ENCODE measurements around the gene CELSR1. TPM values are rescaled to one million over a fixed set of nuclear protein-coding genes. Genes with fewer than 3 reads are reported as not detected.

The CELSR1 gene
- total and polyA plus RNA-seq, 7 donors: 0.23 to 5.0 (median 0.82) TPM

DNA sequence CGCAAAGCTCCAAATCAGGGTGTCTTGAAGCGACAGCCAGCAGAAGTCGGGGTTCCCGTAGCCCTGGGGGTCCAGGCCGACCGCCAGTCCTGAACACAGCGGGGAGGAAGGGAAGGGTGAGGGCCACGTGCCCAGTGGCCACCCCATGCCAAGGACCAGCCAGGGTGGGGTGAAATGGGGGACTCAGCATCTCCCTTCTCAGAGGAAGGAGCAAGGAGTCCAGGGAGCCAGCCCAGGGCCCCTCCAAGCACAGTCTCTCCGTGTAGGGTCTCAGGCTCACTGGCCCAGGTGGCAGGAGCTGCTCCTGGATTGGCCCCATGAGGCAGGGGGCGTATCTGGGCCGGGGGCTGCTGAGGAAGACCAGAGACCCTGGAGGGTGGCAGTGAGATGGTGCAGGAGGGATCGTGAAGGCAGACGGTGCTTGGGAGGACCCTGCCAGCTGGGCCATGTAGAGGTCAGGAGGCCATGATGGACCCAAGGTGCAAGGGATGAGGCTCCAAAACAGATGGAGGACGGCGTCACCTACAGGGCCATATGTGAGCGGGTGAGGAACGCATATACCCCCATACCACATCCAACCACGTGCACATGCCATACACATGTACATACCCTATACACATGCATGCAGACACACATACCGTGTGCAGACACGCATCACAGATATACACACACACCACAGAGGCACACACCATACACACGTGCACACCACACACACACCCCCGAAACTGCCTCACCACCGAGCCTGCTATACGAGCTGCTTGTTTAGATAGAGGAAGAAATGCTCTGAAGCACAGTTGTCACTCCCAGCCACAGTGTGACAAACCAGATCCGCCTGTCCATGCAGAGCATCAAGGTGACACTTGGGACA, 167.5 kb downstream of the CELSR1 start:
- intact Hi-C loops (cut with DNase I): no loop called here
- Histone ChIP-seq H3K4me1 (no peaks in the 10 kb centered on the region), H3K9me3 (no peaks in the 10 kb centered on the region), H3K27me3 (peaks cover 4 to 19% (median 15%) of the 10 kb centered on the region in 3 donors), H3K36me3 (no peaks in the 10 kb centered on the region), H3K27ac (no peak overlapping the region), H3K4me3 (no peak overlapping the region)
- WGBS, 2 donors: 73 to 83% methylated on average over 25 of the region's 25 CpGs
- no peak for TF ChIP-seq POLR2AphosphoS5 (IDR thresholded peaks at IDR 0.05)
- no peak for TF ChIP-seq POLR2A (IDR thresholded peaks at IDR 0.05)
- TF ChIP-seq, protein P1, sequence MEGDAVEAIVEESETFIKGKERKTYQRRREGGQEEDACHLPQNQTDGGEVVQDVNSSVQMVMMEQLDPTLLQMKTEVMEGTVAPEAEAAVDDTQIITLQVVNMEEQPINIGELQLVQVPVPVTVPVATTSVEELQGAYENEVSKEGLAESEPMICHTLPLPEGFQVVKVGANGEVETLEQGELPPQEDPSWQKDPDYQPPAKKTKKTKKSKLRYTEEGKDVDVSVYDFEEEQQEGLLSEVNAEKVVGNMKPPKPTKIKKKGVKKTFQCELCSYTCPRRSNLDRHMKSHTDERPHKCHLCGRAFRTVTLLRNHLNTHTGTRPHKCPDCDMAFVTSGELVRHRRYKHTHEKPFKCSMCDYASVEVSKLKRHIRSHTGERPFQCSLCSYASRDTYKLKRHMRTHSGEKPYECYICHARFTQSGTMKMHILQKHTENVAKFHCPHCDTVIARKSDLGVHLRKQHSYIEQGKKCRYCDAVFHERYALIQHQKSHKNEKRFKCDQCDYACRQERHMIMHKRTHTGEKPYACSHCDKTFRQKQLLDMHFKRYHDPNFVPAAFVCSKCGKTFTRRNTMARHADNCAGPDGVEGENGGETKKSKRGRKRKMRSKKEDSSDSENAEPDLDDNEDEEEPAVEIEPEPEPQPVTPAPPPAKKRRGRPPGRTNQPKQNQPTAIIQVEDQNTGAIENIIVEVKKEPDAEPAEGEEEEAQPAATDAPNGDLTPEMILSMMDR (IDR thresholded peaks at IDR 0.05): no peak
- TF ChIP-seq EP300 (IDR thresholded peaks at IDR 0.05): no peak
- no peak for DNase-seq

GRCh38 chr22:46368871-46369715, 168.3 kb downstream of the CELSR1 start:
- intact Hi-C loops (cut with DNase I): no loop called here
- no peak overlapping the region for H3K27ac ChIP-seq
- TF ChIP-seq POLR2AphosphoS5 (IDR thresholded peaks at IDR 0.05) (no peak), EP300 (IDR thresholded peaks at IDR 0.05) (no peak), POLR2A (IDR thresholded peaks at IDR 0.05) (no peak)
- TF ChIP-seq, protein P1 (IDR thresholded peaks at IDR 0.05): no peak
- WGBS, 2 donors: 92 to 94% methylated on average over 31 of the region's 31 CpGs
- no peak for DNase-seq
- H3K4me1 ChIP-seq: no peaks in the 10 kb centered on the region
- H3K36me3 ChIP-seq: no peaks in the 10 kb centered on the region
- no peak overlapping the region for H3K4me3 ChIP-seq
- H3K27me3 ChIP-seq: peaks cover 4 to 28% (median 15%) of the 10 kb centered on the region in 3 donors
- H3K9me3 ChIP-seq: no peaks in the 10 kb centered on the region

GRCh38 chr22:46368422-46368821, 169.0 kb downstream of the CELSR1 start:
- H3K9me3 ChIP-seq: no peaks in the 10 kb centered on the region
- H3K4me1 ChIP-seq: no peaks in the 10 kb centered on the region
- intact Hi-C loops (cut with DNase I): no loop called here
- H3K4me3 ChIP-seq: no peak overlapping the region
- WGBS, 2 donors: 85 to 87% methylated on average over 12 of the region's 12 CpGs
- TF ChIP-seq, protein P1 (IDR thresholded peaks at IDR 0.05): no peak
- TF ChIP-seq POLR2AphosphoS5 (IDR thresholded peaks at IDR 0.05) (no peak), POLR2A (IDR thresholded peaks at IDR 0.05) (no peak), EP300 (IDR thresholded peaks at IDR 0.05) (no peak)
- no peaks in the 10 kb centered on the region for H3K36me3 ChIP-seq
- no peak for DNase-seq
- H3K27ac ChIP-seq: no peak overlapping the region
- H3K27me3 ChIP-seq: peaks cover 4 to 35% (median 15%) of the 10 kb centered on the region in 3 donors

DNA sequence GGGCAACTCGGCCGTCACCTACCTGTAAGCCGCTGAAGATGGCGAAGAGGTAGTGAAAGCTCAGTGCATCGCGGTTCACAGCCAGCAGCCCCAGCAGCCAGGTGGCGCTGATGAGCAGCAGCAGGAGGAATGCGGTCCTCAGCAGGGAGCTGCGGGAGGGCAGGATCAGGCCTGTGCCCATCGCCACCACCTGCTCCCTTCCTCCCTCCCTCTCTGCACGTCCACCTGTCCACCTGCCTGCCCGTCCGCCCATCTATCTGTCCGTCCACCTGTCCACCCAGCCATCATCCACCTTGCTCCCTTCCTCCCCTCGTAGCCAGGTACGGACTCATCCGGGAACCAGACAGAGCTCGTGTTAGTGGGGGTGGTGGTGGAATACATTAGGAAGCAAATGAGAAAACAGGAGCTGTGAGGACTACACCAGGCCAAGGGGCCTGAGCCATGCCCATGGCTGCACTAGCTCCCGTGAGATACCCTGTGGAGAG, 169.7 kb downstream of the CELSR1 start:
- Histone ChIP-seq H3K27ac (no peak overlapping the region), H3K4me3 (no peak overlapping the region), H3K9me3 (no peaks in the 10 kb centered on the region), H3K4me1 (no peaks in the 10 kb centered on the region), H3K27me3 (peaks cover 4 to 36% (median 12%) of the 10 kb centered on the region in 3 donors), H3K36me3 (no peaks in the 10 kb centered on the region)
- intact Hi-C loops (cut with DNase I): loop anchor here (2.0 kb wide), 1 partner anchor 175 kb away; no protein-coding TSS in a partner anchor
- 26 to 43% methylated on average over 19 of the region's 19 CpGs for WGBS, 2 donors
- TF ChIP-seq, protein P1 (IDR thresholded peaks at IDR 0.05): peak; percentile 50 to 89 (median 78)
- no peak for TF ChIP-seq EP300 (IDR thresholded peaks at IDR 0.05)
- DNase-seq: no peak

Data from sigmoid colon (tissue), 7 donors.